ENCODE measurements around the gene ELL. TPM values are rescaled to one million over a fixed set of nuclear protein-coding genes. Genes with fewer than 3 reads are reported as not detected.

The ELL gene
- total RNA-seq, 1 experiment from 2014 or later, result 17.0 TPM

DNA sequence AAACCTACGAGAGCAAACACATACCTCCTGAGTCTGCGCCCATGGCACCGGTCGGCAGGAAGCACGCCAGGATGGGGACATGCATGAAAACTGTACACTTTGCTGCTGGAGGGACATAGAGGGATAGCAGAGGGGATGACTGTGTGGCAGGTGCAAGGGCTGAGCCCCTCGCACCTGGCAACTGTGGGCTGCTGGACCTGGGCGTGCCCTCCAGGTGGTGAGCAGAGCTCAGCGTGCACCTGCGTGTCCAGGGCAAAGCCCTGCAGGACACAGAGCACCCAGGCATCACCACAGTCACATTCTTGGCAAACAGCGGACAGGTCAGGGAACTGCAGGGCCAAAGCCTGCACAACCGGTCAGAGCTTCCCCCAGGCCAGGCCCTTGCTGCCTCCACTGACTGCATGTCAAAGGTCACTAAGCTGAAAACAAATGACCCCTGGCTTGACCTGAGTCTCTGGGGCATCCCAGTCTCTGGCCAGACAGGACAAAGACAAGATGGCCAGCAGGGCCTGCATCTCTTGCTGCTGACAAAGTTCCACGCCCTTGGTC, 75.0 kb downstream of the ELL start:
- no peaks in the 10 kb centered on the region for H3K4me1 ChIP-seq (ENCODE audit: insufficient read depth, low read length)
- H3K27ac ChIP-seq (ENCODE audit: insufficient read length, low read depth, low read length), result no peak overlapping the region

More for the DNA sequence above, 75.0 kb downstream of the ELL start:
- H3K23ac ChIP-seq (ENCODE audit: insufficient read length, low read depth, low read length), result no peak overlapping the region
- WGBS (ENCODE audit: extremely low coverage, insufficient read length, low lambda C conversion rate), result no CpG with 5 or more reads among the region's 12 CpGs
- H3K9me3 Mint-ChIP-seq, result peaks cover 3% of the 10 kb centered on the region in 2 experiments; a peak in 3 of 5 replicates
- no peak overlapping the region for H3K14ac ChIP-seq (ENCODE audit: insufficient read depth, low read length)
- H3K4me3 Mint-ChIP-seq, result no peak overlapping the region
- no peaks in the 10 kb centered on the region for H3K79me1 ChIP-seq (ENCODE audit: insufficient read depth, low read depth, low read length, poor library complexity, severe bottlenecking)
- no peak overlapping the region for H2BK12ac ChIP-seq (ENCODE audit: insufficient read length, low read depth, low read length)
- no peak overlapping the region for H4K8ac ChIP-seq (replicated peaks; ENCODE audit: insufficient read length, low read depth, low read length)
- DNase-seq, result no peak
- no peak overlapping the region for H3K4me2 ChIP-seq (ENCODE audit: insufficient read depth, insufficient read length, low read length)
- no peak overlapping the region for H4K91ac ChIP-seq (ENCODE audit: insufficient read length, low read depth, low read length)
- no peak overlapping the region for H2BK20ac ChIP-seq (ENCODE audit: low read depth, low read length, poor library complexity, severe bottlenecking)
- peaks cover 1% of the 10 kb centered on the region; the same call in 1 of the 2 replicates for H3K27me3 Mint-ChIP-seq (ENCODE audit: low read depth)
- H3K18ac ChIP-seq (ENCODE audit: insufficient read length, low read depth, low read length), result no peak overlapping the region
- H2BK5ac ChIP-seq (ENCODE audit: insufficient read length, low read length), result no peak overlapping the region
- H2AFZ ChIP-seq (ENCODE audit: low read length), result no peak overlapping the region
- H3K79me2 ChIP-seq (ENCODE audit: insufficient read depth, low read length), result no peaks in the 10 kb centered on the region
- peaks cover 7 to 37% (median 29%) of the 10 kb centered on the region in 3 experiments for H3K36me3 Mint-ChIP-seq (ENCODE audit: insufficient read depth in 1 of 3, low read depth in 3 of 3)
- no peaks in the 10 kb centered on the region for H3K23me2 ChIP-seq (ENCODE audit: insufficient read length, low read depth, low read length, poor library complexity, severe bottlenecking)
- no peaks in the 10 kb centered on the region for H3K9me3 ChIP-seq (ENCODE audit: control insufficient read depth, low read depth, low read length)
- no peak overlapping the region for H2BK120ac ChIP-seq (ENCODE audit: low read depth, low read length, poor library complexity, severe bottlenecking)
- H4K5ac ChIP-seq (ENCODE audit: insufficient read length, low read depth, low read length), result no peak overlapping the region
- H3T11ph ChIP-seq (ENCODE audit: low read length), result no peak overlapping the region
- peaks cover 2% of the 10 kb centered on the region in 2 experiments; a peak in 2 of 4 replicates for H3K4me1 Mint-ChIP-seq
- H3K9ac ChIP-seq (ENCODE audit: extremely low read depth, insufficient read length, low read length), result no peak overlapping the region
- H3K4ac ChIP-seq (ENCODE audit: low read depth, low read length), result no peak overlapping the region
- H3K27ac Mint-ChIP-seq, result peak overlapping the region in 1 of 3 experiments; percentile 88; a peak in 2 of 7 replicates
- no peak overlapping the region for H3K56ac ChIP-seq (ENCODE audit: insufficient read length, low read depth, low read length)
- no peak overlapping the region for H2BK15ac ChIP-seq (ENCODE audit: low read depth, low read length)
- no peaks in the 10 kb centered on the region for H3K27me3 ChIP-seq (ENCODE audit: insufficient read depth, low read length)
- H4K20me1 ChIP-seq (ENCODE audit: control insufficient read depth, insufficient read depth, insufficient read length), result no peaks in the 10 kb centered on the region
- no peak overlapping the region for H2AK5ac ChIP-seq (ENCODE audit: insufficient read length, low read length)
- TF ChIP-seq, protein P1, sequence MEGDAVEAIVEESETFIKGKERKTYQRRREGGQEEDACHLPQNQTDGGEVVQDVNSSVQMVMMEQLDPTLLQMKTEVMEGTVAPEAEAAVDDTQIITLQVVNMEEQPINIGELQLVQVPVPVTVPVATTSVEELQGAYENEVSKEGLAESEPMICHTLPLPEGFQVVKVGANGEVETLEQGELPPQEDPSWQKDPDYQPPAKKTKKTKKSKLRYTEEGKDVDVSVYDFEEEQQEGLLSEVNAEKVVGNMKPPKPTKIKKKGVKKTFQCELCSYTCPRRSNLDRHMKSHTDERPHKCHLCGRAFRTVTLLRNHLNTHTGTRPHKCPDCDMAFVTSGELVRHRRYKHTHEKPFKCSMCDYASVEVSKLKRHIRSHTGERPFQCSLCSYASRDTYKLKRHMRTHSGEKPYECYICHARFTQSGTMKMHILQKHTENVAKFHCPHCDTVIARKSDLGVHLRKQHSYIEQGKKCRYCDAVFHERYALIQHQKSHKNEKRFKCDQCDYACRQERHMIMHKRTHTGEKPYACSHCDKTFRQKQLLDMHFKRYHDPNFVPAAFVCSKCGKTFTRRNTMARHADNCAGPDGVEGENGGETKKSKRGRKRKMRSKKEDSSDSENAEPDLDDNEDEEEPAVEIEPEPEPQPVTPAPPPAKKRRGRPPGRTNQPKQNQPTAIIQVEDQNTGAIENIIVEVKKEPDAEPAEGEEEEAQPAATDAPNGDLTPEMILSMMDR (conservative IDR thresholded peaks at IDR 0.05), result no peak
